HG03135 (cell line): ENCODE measurements around the gene TEX54.
"Not testable (repeated sequence)": the region's sequence is repeated elsewhere in the genome, so short reads cannot be mapped to it uniquely, and the experiment has no call there.

Source experiments
- ATAC-seq: cut with Tn5 transposase; IDR thresholded peaks from one replicate; pipeline ENCODE4 v1.9.1; 2021; ENCODE audit warnings: mild to moderate bottlenecking, moderate library complexity; ENCODE audit not compliant: unreplicated experiment

Gene TEX54

GRCh38 chr11:62835336-62835735 lies 2.7 kb upstream of the TEX54 start:
- no peak for ATAC-seq

DNA sequence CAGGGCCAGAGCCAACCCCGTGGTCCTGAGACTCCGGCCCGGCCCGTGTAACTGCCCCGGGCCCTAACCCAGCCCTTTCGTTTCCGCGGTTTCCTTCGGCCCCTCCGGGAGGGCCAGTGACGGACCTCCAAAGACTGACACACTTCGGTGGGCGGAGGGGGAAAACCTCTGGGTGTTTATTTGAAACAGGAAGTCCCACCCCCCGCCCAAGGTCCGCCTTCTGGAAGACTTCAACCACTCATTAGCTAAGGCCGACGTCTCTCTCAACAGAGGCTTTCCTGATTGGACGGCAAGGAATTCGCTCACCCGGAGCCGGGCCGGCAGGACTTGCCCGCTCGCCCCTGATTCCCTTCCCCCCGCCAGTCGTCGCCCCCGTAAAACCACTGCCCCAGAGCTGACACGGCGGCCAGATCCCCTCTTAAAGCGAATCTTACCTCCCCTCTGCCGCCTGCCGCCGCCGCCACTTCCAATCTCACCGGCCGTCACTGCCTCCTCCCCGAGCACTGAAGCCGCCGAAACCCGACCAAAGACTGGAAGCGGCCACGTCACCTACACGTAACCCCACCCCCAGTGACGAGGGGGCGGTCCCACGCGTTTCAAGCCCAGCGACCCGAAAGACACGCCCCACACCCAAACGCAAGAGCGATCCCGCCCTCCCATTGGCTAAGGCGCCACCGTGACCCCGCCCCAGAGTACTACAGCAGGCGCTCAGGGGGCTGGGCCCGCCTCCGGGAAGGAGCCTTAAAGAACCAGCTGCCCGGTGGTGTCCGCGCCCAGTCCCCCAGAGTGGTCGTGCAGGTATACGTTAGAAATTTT lies 913 bp downstream of the TEX54 start, which contains the start of gene STX5:
STX5 (minus strand) TSS at position 532 of the 816 bp plus-strand sequence. CDS start 808 bp downstream, outside the sequence.
- peak; percentile 76 for ATAC-seq

DNA sequence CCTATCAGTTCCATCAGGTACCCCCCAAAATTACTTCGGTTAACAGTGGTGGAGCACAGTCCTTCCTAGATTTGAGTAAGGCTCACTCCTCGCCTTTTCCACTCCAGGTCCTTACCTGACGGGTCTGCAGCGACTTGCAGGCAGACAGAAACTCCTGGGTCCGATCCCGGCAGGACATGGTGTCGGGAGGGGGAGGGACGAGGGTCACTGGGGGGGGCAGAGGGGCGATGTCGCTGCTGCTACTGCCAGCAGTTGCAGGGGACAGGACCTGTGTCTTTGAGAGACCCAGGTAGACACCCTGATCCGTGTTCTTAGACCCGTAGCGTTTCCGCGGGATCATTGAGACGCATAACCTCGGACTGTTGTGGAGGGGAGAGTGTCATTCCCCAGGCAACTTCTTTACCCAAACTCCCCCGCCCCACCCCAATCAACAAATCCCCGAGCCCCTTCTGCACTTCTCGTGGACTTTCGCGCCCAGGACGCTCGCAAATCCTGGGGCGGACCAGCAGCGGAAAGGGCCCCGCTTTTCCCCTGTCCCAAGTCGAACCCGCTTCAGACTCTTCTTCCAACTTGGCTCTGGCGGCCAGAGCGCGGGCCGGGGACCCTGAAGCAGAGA lies 1.6 kb downstream of the TEX54 start:
- ATAC-seq: no peak

GRCh38 chr11:62828130-62828529 lies 4.5 kb downstream of the TEX54 start:
- ATAC-seq: not testable (repeated sequence)

DNA sequence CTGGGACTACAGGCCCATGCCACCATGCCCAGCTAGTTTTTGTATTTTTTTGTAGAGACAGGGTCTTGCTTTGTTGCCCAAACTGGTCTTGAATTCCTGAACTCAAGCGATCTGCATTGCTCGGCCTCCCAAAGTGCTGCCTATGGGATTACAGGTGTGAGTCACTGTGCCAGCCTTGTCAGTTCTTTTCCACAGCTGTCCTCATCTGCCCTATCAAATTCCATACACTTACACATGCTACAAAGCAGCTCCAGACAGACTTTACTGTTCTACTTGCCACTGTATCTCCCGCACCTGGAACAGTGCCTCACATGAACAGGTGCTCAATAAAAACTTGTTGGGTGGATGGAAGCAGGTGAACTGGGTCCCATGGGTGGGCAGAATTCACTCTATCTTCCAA lies 9.0 kb downstream of the TEX54 start:
- no peak for ATAC-seq

DNA sequence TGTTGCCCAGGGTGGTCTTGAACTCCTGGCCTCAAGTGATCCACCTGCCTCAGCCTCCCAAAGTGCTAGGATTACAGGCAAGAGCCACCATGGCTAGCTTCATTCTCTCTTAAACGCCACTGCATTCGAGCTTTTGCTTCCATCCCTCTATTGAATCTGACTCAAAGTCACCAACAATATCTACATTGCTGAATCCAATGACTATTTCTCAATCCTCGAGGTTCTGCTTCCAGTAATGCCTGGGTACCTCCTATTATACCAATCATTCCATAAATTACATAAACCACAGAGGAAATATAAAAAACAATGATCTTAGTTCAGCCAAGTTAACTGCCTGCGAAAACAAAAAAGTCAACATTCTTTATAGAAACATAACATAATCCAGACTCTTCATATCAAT lies 15.5 kb downstream of the TEX54 start:
- ATAC-seq: no peak

DNA sequence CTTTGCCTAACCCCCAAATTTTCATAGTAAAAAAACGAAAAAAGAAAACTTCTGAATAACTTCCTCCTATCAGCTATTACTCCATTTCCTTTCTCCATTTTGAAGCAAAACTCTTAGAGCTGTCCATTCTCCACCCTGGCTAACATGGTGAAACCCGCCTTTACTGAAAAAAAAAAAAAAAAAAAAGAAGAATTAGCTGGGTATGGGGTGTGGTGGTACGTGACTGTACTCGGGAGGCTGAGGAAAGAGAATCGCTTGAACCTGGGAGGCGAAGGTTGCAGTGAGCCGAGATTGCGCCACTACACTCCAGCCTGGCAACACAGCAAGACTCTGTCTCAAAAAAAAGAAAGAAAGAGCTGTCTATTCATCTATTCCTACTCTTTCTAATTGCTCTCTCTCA lies 16.1 kb downstream of the TEX54 start:
- ATAC-seq: no peak

DNA sequence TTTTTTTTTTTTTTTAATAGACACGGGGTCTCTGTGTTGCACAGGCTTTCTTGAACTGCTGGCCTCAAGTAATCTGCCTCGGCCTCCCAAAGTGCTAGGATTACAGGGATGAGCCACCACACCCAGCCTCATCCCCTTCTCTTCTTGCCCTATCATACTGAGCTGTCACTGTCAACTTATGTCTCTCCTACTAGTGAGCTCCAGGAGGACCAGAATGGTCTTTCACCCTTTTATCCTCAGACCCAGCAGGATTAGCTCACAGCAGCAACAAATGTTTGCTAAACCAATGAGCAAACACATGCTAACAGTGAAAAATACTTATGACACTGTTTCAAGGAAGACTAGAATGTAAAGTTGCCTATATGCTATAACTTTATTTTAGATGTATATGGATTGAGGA lies 21.0 kb downstream of the TEX54 start:
- no peak for ATAC-seq

DNA sequence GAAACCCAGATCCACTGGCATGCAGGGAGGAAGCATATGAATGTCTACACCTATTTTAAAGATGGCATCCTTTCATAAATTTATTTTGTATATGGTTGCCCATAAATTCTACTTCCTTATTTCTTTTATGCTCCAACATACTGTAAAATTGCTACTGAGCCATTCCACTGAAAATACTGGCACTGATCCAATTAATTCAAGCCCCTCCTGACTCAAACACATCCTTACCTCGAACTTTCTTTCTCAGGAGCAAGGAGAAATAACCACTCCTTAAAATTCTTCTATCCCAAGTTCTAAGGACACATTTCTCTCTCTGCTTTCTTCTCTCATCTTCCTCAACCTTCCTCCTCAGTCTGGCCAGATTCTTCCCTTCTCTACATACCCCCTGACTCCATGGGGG lies 21.9 kb downstream of the TEX54 start:
- ATAC-seq: no peak

DNA sequence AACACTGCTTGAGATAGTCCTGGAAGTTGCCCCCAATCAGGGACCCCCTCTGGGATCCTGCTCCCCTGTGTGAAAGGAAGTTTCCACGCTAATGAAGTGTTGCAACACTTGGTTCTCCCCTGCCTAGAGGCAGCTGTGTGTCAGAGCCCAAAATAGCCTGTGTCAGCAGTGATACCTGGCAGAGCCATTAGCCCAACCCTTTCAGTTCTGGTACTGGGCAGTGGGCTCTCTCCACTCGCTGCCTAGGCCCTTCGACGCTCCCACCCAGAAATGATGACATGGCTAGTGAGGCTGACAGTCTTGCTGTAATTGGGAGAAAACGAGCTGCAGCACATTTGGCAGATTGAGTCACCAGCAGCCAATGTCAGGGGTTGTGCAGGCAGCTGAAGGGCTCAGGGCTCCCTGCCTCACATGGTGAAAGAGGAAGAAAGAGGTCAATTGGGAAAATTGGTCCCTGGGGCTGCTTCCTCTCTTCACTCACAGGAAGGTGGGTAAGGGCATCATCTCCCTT lies 26.0 kb downstream of the TEX54 start:
- no peak for ATAC-seq

- no peak for ATAC-seq
Measured at GRCh38 chr11:62805961-62806441, 26.6 kb downstream of the TEX54 start.

- ATAC-seq: peak; percentile 84
Measured at GRCh38 chr11:62805076-62805892, 27.4 kb downstream of the TEX54 start, which contains the start of gene NXF1. Gene NXF1 (minus strand): TSS chr11:62805440. CDS start chr11:62805356, 84 bp downstream.

DNA sequence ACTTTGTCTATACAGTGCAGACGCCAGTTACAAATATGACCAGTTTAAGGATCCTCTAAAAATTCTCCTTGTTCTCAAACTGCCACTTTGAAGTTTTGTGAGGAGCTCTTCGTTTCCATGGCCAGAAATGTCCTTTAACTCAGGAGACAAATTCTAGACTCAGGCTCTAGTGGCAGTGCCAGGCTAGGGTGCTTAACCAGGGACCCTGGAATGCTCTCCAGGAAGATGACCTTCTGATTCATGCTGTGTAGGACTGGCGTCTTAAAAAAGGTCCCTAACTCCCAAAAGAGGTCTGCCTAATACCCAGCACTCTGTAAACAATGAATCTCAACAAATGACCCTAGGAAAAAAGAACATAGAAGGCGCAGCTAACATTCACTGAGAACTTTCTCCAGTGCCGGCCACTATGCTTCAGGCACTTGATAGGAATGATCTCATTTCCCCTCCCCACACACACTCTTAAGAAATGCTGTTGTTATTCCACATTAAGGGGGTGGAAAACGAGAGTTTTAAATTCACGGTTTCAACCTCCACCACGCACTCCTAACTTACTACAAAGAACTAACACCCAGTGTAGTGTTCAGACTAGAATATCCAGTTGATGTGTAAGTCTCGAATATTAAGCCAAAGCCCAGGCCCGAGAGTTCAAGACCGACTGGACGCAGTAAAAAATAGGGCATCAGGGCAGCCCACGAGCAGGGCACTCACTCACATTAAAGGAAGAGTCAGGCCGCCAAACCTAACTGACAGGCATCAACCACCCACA lies 28.1 kb downstream of the TEX54 start:
- no peak for ATAC-seq

- ATAC-seq: no peak
Measured at GRCh38 chr11:62801071-62801470, 31.6 kb downstream of the TEX54 start.

- ATAC-seq: no peak
Measured at GRCh38 chr11:62799486-62799885, 33.2 kb downstream of the TEX54 start.

GRCh38 chr11:62796281-62796680 lies 36.4 kb downstream of the TEX54 start:
- no peak for ATAC-seq

DNA sequence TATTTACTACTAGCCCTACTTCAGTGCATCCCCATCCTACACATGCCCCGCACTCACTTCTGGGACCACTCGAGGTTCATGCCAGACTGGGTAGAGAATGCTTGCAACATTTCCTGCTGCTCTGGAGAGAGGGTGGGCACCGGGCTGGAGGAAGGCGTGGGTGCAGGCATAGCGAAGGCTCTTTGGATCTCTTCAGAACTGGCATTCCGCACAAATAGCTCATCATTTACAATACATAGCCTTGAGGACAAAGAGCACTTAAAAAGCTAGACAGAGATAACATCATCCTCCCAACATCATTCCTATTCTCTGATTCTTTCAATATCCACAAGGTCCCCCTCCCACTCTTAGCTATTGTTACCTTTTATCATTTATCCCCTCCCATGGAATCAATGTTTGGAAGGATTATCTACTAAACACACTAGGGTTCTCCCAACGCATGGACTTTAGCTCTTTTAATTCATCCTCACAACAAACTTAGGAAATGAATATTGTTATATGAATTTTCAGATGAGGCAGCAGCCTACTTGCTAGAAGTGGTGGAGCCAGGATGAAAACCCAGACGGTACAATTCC lies 38.4 kb downstream of the TEX54 start:
- no peak for ATAC-seq

DNA sequence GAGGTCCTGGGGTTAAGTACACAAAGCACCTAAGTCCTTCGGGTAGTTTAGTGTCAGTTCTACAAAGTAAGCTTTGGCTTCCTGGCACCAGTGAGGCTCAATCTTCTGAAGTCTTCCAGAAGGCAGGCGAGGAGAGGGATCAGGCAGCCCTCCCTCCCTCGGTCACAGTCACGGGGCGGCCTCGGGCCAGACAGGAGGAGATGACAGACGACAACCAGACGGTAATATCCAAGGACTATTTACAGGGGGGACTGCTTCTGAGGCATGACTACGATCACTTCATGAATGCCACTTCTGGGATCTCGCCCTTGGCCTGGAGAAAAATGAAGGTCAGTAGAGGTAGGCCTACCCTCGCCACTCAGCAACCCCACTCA lies 40.5 kb downstream of the TEX54 start:
- no peak for ATAC-seq

- ATAC-seq: peak; percentile 55
Measured at GRCh38 chr11:62791501-62792201, 41.0 kb downstream of the TEX54 start, which contains the start of gene TMEM223. Gene TMEM223 (minus strand): TSS chr11:62792006. CDS start chr11:62791994, 12 bp downstream.
